Endothelial cell of umbilical vein (primary cell): ENCODE results near the gene CNST. TPM values are rescaled to one million over a fixed set of nuclear protein-coding genes. Genes with fewer than 3 reads are reported as not detected.
A peak's percentile ranks its signal among the peaks of the same experiment; 100 is the strongest.

Experiments used
- BruUV-seq: library from RNA; stranded (reverse); fragments of 400-500 nt; replicated peaks from 2 replicates; lab custom pipeline; 2021; lab: Mats Ljungman, UMichigan
- CTCF ChIA-PET: fragments of 300-600, 350-600 bp; sonication (Branson Sonifier 250); formaldehyde crosslinking; loops from one replicate; lab custom pipeline; 2021; ENCODE audit warnings: antibody characterized with exemption, inconsistent platforms; lab: Charles Lee
- POLR2A ChIA-PET: fragments of 300-600, 350-600 bp; sonication (Branson Sonifier 250); formaldehyde crosslinking; loops from one replicate; lab custom pipeline; 2021; ENCODE audit warnings: antibody characterized with exemption, inconsistent platforms; lab: Charles Lee
- DNase-seq: peaks from one replicate; pipeline ENCODE4 v3.0.0-alpha.2; 2011; ENCODE audit warnings: low read depth, low spot score
- FAIRE-seq: peaks from 2 replicates; lab custom pipeline; 2011; peaks lifted over from hg19 to GRCh38; lab: Jason Lieb, UNC
- H2AFZ ChIP-seq: 2 replicates; pipeline ENCODE4 v1.6.0; 2012; ENCODE audit warnings: low read depth, low read length, control low read depth, inconsistent platforms
- H3K27ac ChIP-seq: 2 replicates; pipeline ENCODE4 v1.5.1; 2011; ENCODE audit warnings: low read depth, mild to moderate bottlenecking, control low read depth, low read length, moderate library complexity; ENCODE audit not compliant: insufficient read depth
- H3K27me3 ChIP-seq, 2 experiments: 2 replicates each; pipeline versions ENCODE4 v1.6.0 to v1.6.1; 2011; ENCODE audit warnings: low read length in 2 of 2, mixed read lengths in 1 of 2; ENCODE audit not compliant: control insufficient read depth in 2 of 2, insufficient read depth in 2 of 2
- H3K36me3 ChIP-seq, 2 experiments: 2 replicates in 1 of 2; 3 replicates in 1 of 2; pipeline ENCODE4 v1.5.1; 2011; ENCODE audit warnings: low read length in 2 of 2, mild to moderate bottlenecking in 1 of 2, moderate library complexity in 1 of 2; ENCODE audit not compliant: control insufficient read depth in 2 of 2, insufficient read depth in 2 of 2; ENCODE audit errors: extremely low read depth in 1 of 2
- H3K4me1 ChIP-seq: 3 replicates; pipeline ENCODE4 v1.5.1; 2011; ENCODE audit warnings: mild to moderate bottlenecking, low read length; ENCODE audit not compliant: control insufficient read depth, insufficient read depth; ENCODE audit errors: extremely low read depth
- H3K4me2 ChIP-seq: 2 replicates; pipeline ENCODE4 v1.6.1; 2011; ENCODE audit warnings: low read length, control low read depth, mixed read lengths; ENCODE audit not compliant: insufficient read depth
- H3K4me3 ChIP-seq, 3 experiments: fragments of 200-600 bp in 1 of 3; sonication (generic), shearing (Covaris generic) in 1 of 3; replicated peaks in 1 of 3; 2 replicates each; pipeline ENCODE4 v1.5.1; 2011 to 2016; ENCODE audit warnings: control low read depth in 3 of 3, low read length in 3 of 3, mild to moderate bottlenecking in 2 of 3, inconsistent platforms in 1 of 3, low read depth in 1 of 3, moderate library complexity in 1 of 3; ENCODE audit not compliant: insufficient read depth in 1 of 3
- H3K79me2 ChIP-seq: 2 replicates; pipeline ENCODE4 v1.6.0; 2012; ENCODE audit warnings: low read length, inconsistent platforms; ENCODE audit not compliant: control insufficient read depth, insufficient read depth
- H3K9ac ChIP-seq: replicated peaks from 2 replicates; pipeline ENCODE3; 2011; ENCODE audit warnings: low read length, control low read depth; ENCODE audit not compliant: insufficient read depth; ENCODE audit errors: extremely low read depth
- H3K9me1 ChIP-seq: replicated peaks from 3 replicates; pipeline ENCODE4 v1.6.0; 2011; ENCODE audit warnings: mild to moderate bottlenecking, low read length; ENCODE audit not compliant: control insufficient read depth, insufficient read depth; ENCODE audit errors: extremely low read depth
- H3K9me3 ChIP-seq: replicated peaks from 2 replicates; pipeline ENCODE4 v1.5.1; 2012; ENCODE audit warnings: low read length, inconsistent platforms; ENCODE audit not compliant: control insufficient read depth, insufficient read depth
- H4K20me1 ChIP-seq: replicated peaks from 2 replicates; pipeline ENCODE3; 2011; ENCODE audit warnings: mild to moderate bottlenecking, low read length; ENCODE audit not compliant: control insufficient read depth, insufficient read depth; ENCODE audit errors: extremely low read depth
- EZH2 ChIP-seq: IDR thresholded peaks from 2 replicates; pipeline ENCODE4 v1.6.1; 2012; ENCODE audit warnings: borderline replicate concordance, low read depth, mild to moderate bottlenecking, moderate library complexity, low read length, inconsistent platforms; ENCODE audit not compliant: severe bottlenecking
- FOS ChIP-seq: IDR thresholded peaks from 2 replicates; pipeline ENCODE4 v1.6.1; 2011; ENCODE audit warnings: mild to moderate bottlenecking, low read length, moderate library complexity, borderline replicate concordance; ENCODE audit not compliant: insufficient read depth
- GATA2 ChIP-seq: IDR thresholded peaks from 2 replicates; pipeline ENCODE4 v1.7.0; 2011; ENCODE audit warnings: low read depth, mild to moderate bottlenecking, moderate library complexity, mixed read lengths, low read length; ENCODE audit not compliant: insufficient read length, insufficient read depth
- JUN ChIP-seq: IDR thresholded peaks from 2 replicates; pipeline ENCODE4 v1.6.1; 2011; ENCODE audit warnings: borderline replicate concordance, low read depth; ENCODE audit not compliant: insufficient read length, insufficient read depth
- MYC ChIP-seq: IDR thresholded peaks from one replicate; pipeline ENCODE4 v1.6.1; 2011; ENCODE audit warnings: mild to moderate bottlenecking, low read depth, low read length
- POLR2A ChIP-seq: IDR thresholded peaks from 2 replicates; pipeline ENCODE4 v1.6.1; 2012; ENCODE audit warnings: low read depth, mild to moderate bottlenecking, control low read depth, low read length
- POLR2AphosphoS5 ChIP-seq: IDR thresholded peaks from 2 replicates; pipeline ENCODE4 v1.6.1; 2012; ENCODE audit warnings: low read depth, mild to moderate bottlenecking, control low read depth, low read length, moderate library complexity; ENCODE audit not compliant: insufficient read depth
- dilution Hi-C: fragments of 300-500 bp; cut with MboI; formaldehyde crosslinking; loops from one replicate; pipeline ENCODE4 v1.15.0; 2019; ENCODE audit warnings: low sequenced_read_pairs; ENCODE audit not compliant: extremely low pct_ligation_motif_present
- intact Hi-C: fragments of 100-400 bp; cut with micrococcal nuclease; formaldehyde crosslinking; loops from one replicate; pipeline ENCODE4 v1.10.0; 2022
- polyA plus RNA-seq, 4 experiments: library from polyadenylated mRNA; depleted of rRNA in 3 of 4; stranded (reverse) in 3 of 4; unstranded in 1 of 4; fragments of >200 nt; gene quantifications; 2 replicates each; pipeline versions ENCODE4 v1.2.1 to v1.2.3, GENCODE V29; 2011 to 2012; ENCODE audit warnings: missing spikeins in 1 of 4
- total RNA-seq: library from RNA; stranded (reverse); gene quantifications from 2 replicates; pipeline ENCODE4 v1.2.3, GENCODE V29; 2021
- TF ChIP-seq, protein P1 (sequence below), 2 donors: IDR thresholded peaks; 1 replicate in 1 of 2; 2 replicates in 1 of 2; pipeline ENCODE4 v1.5.1; 2011; ENCODE audit warnings: low read length in 2 of 2, mild to moderate bottlenecking in 2 of 2, moderate library complexity in 2 of 2, control low read depth in 1 of 2, inconsistent platforms in 1 of 2, low read depth in 1 of 2; ENCODE audit not compliant: insufficient read depth in 1 of 2; ENCODE audit errors: extremely low read depth in 1 of 2
- TF ChIP-seq, protein P2 (sequence below): IDR thresholded peaks from 2 replicates; pipeline ENCODE4 v1.6.1; 2011; ENCODE audit not compliant: insufficient read depth, insufficient read length

The CNST gene
- total and polyA plus RNA-seq, 2 donors (not counting 3 experiments of a cell fraction or from before 2014, with no cell fraction given), result 6.3 to 18.1 TPM

DNA sequence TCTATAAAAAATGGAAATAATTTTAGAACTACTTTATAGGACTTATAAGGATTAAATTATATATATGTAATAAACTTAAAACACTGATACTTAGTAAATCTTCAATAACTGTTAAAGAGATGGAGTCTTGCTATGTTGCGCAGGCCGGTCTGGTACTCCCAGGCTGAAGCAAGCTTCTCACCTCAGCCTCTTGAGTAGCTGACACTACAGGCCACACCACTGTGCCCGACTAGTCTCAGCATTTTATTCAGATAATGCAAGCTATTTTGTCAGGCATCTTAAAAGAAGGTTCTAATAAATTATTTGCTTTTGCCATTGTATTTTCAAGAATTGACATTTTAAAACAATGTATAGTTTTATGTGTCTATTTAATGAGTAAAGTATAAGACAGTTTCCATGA lies 20.8 kb downstream of the CNST start:
- Histone ChIP-seq H3K9me3 (no peaks in the 10 kb centered on the region), H3K27me3 (no peaks in the 10 kb centered on the region), H4K20me1 (no peaks in the 10 kb centered on the region), H3K4me2 (peak overlapping the region; percentile 84), H3K9ac (peak overlapping the region; percentile 79), H3K79me2 (peaks cover 37% of the 10 kb centered on the region), H3K9me1 (no peaks in the 10 kb centered on the region), H3K4me3 (peak overlapping the region in 1 of 3 experiments; percentile 40), H3K27ac (peak overlapping the region; percentile 91), H2AFZ (no peak overlapping the region), H3K4me1 (peaks cover 24% of the 10 kb centered on the region), H3K36me3 (peaks cover 2 to 3% of the 10 kb centered on the region in 2 experiments)
- BruUV-seq, result no TSS peak
- CTCF ChIA-PET, result interaction anchor here (0.7 to 2.3 kb wide), 4 partner anchors 8 to 29 kb away, joined by 3 to 9 read pairs (median 6); partner anchors contain the start of genes CNST and TFB2M
- dilution Hi-C loops (no loop called here), intact Hi-C loops (loop anchor here (1.0 kb wide), 1 partner anchor 18 kb away; no protein-coding TSS in a partner anchor)
- POLR2A ChIA-PET, result no interaction called here
- no peak for FAIRE-seq
- DNase-seq, result no peak
- TF ChIP-seq FOS (no peak), POLR2A (no peak), EZH2 (no peak), JUN (no peak), GATA2 (no peak), POLR2AphosphoS5 (no peak), MYC (no peak)
- TF ChIP-seq, protein P1, sequence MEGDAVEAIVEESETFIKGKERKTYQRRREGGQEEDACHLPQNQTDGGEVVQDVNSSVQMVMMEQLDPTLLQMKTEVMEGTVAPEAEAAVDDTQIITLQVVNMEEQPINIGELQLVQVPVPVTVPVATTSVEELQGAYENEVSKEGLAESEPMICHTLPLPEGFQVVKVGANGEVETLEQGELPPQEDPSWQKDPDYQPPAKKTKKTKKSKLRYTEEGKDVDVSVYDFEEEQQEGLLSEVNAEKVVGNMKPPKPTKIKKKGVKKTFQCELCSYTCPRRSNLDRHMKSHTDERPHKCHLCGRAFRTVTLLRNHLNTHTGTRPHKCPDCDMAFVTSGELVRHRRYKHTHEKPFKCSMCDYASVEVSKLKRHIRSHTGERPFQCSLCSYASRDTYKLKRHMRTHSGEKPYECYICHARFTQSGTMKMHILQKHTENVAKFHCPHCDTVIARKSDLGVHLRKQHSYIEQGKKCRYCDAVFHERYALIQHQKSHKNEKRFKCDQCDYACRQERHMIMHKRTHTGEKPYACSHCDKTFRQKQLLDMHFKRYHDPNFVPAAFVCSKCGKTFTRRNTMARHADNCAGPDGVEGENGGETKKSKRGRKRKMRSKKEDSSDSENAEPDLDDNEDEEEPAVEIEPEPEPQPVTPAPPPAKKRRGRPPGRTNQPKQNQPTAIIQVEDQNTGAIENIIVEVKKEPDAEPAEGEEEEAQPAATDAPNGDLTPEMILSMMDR (IDR thresholded peaks at IDR 0.05; ENCODE audit: extremely low read depth in 1 of 2, insufficient read depth in 1 of 2, low read depth in 1 of 2, low read length in 2 of 2), result no peak
- TF ChIP-seq, protein P2, sequence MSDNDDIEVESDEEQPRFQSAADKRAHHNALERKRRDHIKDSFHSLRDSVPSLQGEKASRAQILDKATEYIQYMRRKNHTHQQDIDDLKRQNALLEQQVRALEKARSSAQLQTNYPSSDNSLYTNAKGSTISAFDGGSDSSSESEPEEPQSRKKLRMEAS, result no peak
